Measurements from ENCODE around the gene KRTAP12-4.

KRTAP12-4 gene

DNA sequence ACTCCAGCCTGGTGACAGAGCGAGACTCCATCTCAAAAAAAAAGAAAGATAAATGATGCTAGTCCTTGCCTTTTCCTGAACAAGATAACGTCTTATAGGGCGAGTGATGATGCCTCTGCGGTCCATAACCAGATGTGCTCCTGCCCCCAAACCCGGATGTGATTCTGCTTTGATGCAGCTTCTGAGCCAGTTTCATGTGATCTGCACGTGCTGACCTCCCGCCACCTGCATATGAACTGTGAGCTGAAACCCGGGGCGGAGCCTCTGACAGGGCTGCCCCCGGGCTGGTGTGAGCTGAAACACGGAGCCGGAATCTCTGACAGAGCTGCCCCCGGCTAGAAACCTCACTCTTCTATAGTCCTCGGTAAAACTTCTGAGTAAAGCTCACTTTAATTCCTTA is 1.3 kb downstream of the KRTAP12-4 start:
- H4K20me1 ChIP-seq (ENCODE audit: insufficient read depth, low read length) = no peaks in the 10 kb centered on the region
- peaks cover 13% of the 10 kb centered on the region for H3K4me1 ChIP-seq (ENCODE audit: insufficient read depth, low read length)
- no peak for TF ChIP-seq EZH2 (IDR thresholded peaks at IDR 0.05; ENCODE audit: borderline replicate concordance, low read depth, low read length, severe bottlenecking)
- TF ChIP-seq, protein P1, sequence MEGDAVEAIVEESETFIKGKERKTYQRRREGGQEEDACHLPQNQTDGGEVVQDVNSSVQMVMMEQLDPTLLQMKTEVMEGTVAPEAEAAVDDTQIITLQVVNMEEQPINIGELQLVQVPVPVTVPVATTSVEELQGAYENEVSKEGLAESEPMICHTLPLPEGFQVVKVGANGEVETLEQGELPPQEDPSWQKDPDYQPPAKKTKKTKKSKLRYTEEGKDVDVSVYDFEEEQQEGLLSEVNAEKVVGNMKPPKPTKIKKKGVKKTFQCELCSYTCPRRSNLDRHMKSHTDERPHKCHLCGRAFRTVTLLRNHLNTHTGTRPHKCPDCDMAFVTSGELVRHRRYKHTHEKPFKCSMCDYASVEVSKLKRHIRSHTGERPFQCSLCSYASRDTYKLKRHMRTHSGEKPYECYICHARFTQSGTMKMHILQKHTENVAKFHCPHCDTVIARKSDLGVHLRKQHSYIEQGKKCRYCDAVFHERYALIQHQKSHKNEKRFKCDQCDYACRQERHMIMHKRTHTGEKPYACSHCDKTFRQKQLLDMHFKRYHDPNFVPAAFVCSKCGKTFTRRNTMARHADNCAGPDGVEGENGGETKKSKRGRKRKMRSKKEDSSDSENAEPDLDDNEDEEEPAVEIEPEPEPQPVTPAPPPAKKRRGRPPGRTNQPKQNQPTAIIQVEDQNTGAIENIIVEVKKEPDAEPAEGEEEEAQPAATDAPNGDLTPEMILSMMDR (IDR thresholded peaks at IDR 0.05; ENCODE audit: borderline replicate concordance, extremely low read depth, low read length, poor library complexity, severe bottlenecking) = no peak
- no peaks in the 10 kb centered on the region for H3K27me3 ChIP-seq (ENCODE audit: insufficient read depth, low read length, poor library complexity)
- ATAC-seq (ENCODE audit: insufficient read depth, low read depth) (no peak), DNase-seq (no peak)
- no peak overlapping the region for H2AFZ ChIP-seq (ENCODE audit: low read depth, low read length)
- H3K4me3 ChIP-seq (ENCODE audit: low read depth in 1 of 2, low read length in 2 of 2) = no peak overlapping the region
- H3K27ac ChIP-seq (ENCODE audit: low read length) = no peak overlapping the region
- H3K9me3 ChIP-seq (ENCODE audit: insufficient read depth, low read length, severe bottlenecking) = peaks cover 4% of the 10 kb centered on the region
- no peak overlapping the region for H3K4me2 ChIP-seq (ENCODE audit: insufficient read depth, low read length)
- no peaks in the 10 kb centered on the region for H3K36me3 ChIP-seq (ENCODE audit: insufficient read depth, low read length)
- H3K9ac ChIP-seq (ENCODE audit: low read depth, low read length) = no peak overlapping the region
- H3K79me2 ChIP-seq (ENCODE audit: insufficient read depth, low read length) = no peaks in the 10 kb centered on the region

DNA sequence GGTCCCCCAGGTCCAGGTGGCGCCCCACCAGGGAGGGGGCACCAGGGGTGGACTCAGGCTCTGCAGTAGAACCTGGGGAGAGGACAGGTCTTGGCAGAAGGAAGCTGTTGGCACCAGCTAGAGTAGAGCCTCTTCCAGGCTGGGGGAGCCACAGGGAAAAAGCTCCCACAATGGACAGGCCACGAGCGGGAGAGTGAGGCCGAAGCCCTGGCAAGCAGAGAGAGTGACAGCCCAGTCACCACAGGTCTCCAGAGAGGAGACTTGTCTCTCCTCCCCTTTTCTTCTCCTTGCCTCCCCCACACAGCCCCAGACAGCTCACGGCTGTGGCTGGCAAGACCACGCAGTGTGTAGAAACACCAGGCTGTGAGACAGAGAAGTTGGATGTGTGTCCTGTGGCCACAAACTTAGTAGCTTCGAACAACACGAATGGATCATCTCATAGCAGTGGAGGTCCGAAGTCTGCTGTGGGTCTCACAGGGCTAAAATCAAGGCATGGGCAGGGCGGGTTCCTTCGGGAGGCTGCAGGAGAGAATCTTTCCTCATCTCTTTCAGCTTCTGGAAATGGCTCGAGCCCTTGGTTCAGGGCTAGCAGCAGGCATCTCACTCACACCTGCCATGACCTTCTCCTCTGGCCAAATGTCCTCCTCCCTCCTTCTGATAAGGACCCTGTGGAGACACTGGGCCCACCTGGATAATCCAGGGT is 3.3 kb downstream of the KRTAP12-4 start:
- Histone ChIP-seq H3K4me2 (ENCODE audit: insufficient read depth, low read length) (no peak overlapping the region), H3K27me3 (ENCODE audit: insufficient read depth, low read length, poor library complexity) (no peaks in the 10 kb centered on the region)
- DNase-seq = no peak

DNA sequence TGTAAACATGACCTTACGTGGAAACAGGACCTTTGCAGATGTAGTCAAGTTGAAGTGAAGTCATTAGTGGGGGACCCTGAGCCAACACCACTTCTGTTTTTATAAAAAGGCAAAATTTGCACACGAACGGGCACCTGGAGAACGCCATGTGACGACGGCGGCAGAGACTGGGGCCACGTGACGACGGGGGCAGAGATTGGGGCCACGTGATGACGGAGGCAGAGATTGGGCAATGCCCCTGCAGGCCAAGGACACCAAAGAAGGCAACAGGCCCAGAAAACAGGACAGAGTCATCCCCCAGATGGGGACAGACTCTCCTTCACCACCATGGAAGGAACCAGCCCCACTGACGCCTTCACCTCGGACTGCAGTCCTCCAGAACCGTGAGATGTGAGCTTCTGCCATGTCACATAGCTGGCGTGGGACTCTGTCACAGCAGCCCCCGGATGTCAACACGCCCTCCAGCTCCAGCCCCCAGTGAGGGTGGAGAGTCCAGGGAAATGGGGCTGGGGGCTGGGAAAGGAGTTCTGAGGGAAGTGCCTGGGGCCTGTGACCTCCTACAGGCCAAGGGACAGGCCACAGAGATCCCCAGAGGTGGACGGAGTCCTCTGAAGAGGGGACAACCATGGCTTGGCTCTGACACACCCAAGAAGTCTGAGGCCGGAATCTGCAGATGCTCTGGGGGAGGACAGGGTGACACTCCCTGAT is 4.0 kb downstream of the KRTAP12-4 start:
- Histone ChIP-seq H3K9me3 (ENCODE audit: insufficient read depth, low read length, severe bottlenecking) (no peaks in the 10 kb centered on the region), H3K4me3 (ENCODE audit: low read depth in 1 of 2, low read length in 2 of 2) (no peak overlapping the region), H3K36me3 (ENCODE audit: insufficient read depth, low read length) (no peaks in the 10 kb centered on the region), H3K9ac (ENCODE audit: low read depth, low read length) (no peak overlapping the region), H3K27me3 (ENCODE audit: insufficient read depth, low read length, poor library complexity) (no peaks in the 10 kb centered on the region), H3K27ac (ENCODE audit: low read length) (no peak overlapping the region), H4K20me1 (ENCODE audit: insufficient read depth, low read length) (no peaks in the 10 kb centered on the region), H2AFZ (ENCODE audit: low read depth, low read length) (no peak overlapping the region), H3K79me2 (ENCODE audit: insufficient read depth, low read length) (no peaks in the 10 kb centered on the region), H3K4me2 (ENCODE audit: insufficient read depth, low read length) (no peak overlapping the region), H3K4me1 (ENCODE audit: insufficient read depth, low read length) (no peaks in the 10 kb centered on the region)
- TF ChIP-seq, protein P1 (IDR thresholded peaks at IDR 0.05; ENCODE audit: borderline replicate concordance, extremely low read depth, low read length, poor library complexity, severe bottlenecking) = no peak
- TF ChIP-seq EZH2 (IDR thresholded peaks at IDR 0.05; ENCODE audit: borderline replicate concordance, low read depth, low read length, severe bottlenecking) = no peak
- DNase-seq (no peak), ATAC-seq (ENCODE audit: insufficient read depth, low read depth) (no peak)

More for the DNA sequence above, 3.3 kb downstream of the KRTAP12-4 start:
- H3K9me3 ChIP-seq (ENCODE audit: insufficient read depth, low read length, severe bottlenecking) = peaks cover 2% of the 10 kb centered on the region
- ATAC-seq (ENCODE audit: insufficient read depth, low read depth) = no peak
- H3K9ac ChIP-seq (ENCODE audit: low read depth, low read length) = no peak overlapping the region
- TF ChIP-seq, protein P1 (IDR thresholded peaks at IDR 0.05; ENCODE audit: borderline replicate concordance, extremely low read depth, low read length, poor library complexity, severe bottlenecking) = no peak
- no peak for TF ChIP-seq EZH2 (IDR thresholded peaks at IDR 0.05; ENCODE audit: borderline replicate concordance, low read depth, low read length, severe bottlenecking)
- no peaks in the 10 kb centered on the region for H4K20me1 ChIP-seq (ENCODE audit: insufficient read depth, low read length)
- H3K4me3 ChIP-seq (ENCODE audit: low read depth in 1 of 2, low read length in 2 of 2) = no peak overlapping the region
- no peaks in the 10 kb centered on the region for H3K79me2 ChIP-seq (ENCODE audit: insufficient read depth, low read length)
- H2AFZ ChIP-seq (ENCODE audit: low read depth, low read length) = no peak overlapping the region
- H3K36me3 ChIP-seq (ENCODE audit: insufficient read depth, low read length) = no peaks in the 10 kb centered on the region
- H3K27ac ChIP-seq (ENCODE audit: low read length) = no peak overlapping the region
- H3K4me1 ChIP-seq (ENCODE audit: insufficient read depth, low read length) = no peaks in the 10 kb centered on the region
